GM19025 (cell line): ENCODE results near the gene COMT.

Source experiments
- ATAC-seq: cut with Tn5 transposase; IDR thresholded peaks from one replicate; pipeline ENCODE4 v1.9.1; 2021; ENCODE audit warnings: mild to moderate bottlenecking, low read depth, moderate library complexity; ENCODE audit not compliant: unreplicated experiment

The COMT gene

DNA sequence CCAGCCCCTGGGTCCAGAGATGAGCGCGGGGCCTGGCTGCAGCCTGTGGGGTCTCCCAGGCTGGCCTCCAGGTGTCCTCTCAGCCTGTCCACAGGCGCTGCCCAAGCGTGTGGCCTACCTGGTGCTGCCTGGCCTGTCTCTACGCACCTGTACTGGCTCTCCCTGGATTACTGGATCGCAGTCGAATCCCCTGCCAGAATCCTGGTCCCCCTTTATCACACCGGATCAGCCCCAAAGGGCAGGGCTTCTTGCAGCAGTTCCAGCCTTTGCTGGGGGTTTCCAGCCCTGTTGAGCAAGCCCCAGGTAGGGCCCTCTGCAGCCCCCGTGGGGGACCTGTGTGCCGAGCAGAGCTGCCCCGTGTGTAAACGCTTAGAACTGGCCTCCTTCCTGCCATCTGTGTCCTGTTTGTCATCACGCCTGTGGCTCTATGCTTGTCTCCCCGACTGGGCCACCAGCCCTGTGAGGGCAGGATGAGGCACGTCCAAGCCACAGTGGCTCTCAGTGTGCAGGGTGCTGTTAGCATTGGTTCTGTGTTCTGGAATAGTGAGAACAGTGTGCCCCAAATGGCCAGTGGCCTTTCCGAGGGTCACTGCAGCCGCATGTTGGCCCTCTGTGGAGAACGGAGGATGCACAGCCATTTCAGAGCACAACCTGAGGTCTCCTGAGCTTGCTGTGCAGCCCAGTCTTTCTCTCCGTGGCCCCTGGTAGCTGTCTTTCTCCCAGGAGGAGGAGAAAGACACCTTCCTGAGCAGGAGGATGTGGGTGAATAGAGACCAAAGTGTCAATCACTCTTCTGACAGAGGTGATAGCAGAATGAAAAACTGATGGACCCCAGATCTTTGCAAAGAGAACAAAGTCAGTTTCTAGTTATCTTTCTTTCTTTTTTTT, 13.9 kb downstream of the COMT start:
- no peak for ATAC-seq

DNA sequence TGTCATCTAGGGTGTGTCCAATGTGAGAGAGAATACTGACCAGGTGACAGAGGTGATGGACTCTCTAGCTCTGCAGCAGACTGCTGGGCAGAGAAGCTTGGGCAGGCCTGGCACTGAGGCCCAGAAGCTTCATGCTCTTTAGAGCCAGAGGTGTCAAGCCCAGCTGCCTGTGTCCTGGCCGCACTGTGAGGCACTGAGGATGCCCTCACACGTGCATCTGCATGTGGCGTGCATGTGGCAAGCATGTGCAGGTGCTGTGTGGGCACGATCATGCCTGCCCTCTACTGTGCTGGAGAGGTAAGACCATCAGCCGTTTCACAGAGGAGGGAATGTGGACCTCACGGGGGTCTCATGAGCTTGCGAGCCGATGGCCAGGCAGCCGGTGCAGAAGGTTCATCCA, 15.9 kb downstream of the COMT start:
- no peak for ATAC-seq

GRCh38 chr22:19958083-19959042, 16.8 kb downstream of the COMT start:
- no peak for ATAC-seq

- ATAC-seq = no peak
These were observed 17.5 kb downstream of the COMT start for GRCh38 chr22:19959043-19959586.

DNA sequence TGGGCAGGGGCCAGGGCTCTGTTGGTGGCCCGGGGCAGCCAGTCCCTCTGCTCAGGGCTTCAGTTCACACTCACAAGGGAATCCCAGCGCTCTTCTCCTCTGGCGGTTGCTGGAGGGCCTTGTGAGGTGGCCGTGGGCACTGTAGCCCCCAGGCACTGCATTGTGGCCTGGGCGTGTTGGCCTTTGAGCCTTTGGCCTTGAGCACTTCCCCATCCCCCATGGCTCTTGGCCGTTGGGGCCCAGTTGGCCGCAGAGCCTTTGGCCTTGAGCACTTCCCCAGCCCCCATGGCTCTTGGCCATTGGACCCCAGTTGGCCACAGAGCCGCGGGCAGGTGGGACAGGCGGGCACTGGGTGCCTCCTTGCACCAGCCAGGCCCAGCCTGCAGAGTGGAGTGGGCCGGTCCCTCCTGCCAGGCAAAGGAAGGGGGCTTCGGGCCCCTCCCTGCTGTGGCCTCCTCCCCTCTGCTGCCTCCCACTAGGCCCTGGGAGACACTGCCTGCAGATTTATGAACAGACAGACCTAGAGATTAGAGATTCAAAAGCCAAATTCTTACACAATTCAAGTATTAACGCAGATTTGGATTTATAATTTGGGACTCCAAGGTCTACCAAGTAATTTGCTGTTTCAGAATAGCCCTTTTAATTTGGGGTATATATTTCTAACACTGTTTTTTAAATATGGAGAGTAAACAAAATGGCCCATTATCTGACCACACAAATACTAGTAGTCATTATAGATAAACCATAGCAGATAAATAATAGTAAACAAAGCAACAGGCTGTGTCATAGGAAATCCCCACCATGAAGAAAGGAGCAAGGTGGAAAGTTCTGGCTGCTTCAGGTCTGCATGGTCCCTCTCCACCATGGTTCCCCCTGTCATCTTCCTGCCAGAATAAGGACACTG, 18.3 kb downstream of the COMT start:
- ATAC-seq = no peak

DNA sequence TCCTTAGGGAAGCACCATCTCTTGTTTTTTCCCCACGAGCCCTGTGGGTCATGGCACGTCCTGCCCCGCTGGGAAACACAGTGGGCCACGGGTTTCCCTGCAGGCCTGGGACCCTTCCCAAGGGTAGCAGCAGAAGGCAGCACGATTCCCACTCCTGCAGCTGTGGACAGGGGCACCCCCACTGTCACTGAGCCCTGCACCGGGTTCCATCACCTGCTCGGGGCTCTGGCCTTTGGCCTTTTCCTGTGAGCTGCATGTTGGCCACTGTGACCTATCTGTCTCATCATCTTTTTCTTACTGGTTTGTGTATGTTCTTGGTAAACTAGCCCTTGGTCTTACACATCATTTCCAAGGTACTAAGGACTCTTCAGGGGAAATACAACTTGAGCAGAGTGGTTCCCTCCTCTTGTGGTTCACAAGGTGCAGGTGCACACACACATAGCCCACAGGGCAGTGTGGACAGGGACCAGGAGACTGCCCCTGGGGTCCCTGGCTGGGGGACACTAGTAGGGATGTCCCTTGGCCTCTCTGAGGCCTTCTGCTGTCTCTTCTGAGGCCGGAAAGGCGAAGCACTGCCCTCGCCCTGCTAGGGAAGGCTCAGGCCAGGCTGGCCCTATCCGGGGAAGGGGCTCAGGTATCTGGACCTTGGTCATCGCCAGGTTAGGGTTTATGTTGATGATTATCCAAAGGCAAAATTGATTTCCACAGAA, 19.1 kb downstream of the COMT start:
- no peak for ATAC-seq

DNA sequence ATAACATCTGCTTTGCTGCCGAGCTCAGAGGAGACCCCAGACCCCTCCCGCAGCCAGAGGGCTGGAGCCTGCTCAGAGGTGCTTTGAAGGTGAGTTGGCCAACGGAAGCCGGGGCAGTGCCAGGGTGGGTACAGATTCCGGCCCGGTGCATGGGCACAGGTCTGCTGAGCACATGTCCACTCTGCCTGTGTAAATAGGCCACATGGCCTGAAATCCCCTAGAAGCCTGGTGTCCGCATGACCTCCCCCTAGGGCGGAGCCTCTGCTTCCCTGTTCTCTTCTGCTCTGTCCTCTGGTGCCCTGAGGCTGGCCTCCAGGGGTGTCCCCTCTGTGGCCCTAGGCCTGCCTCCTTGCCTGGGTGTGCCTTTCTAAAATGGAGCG, 19.6 kb downstream of the COMT start:
- no peak for ATAC-seq

GRCh38 chr22:19961868-19962245, 20.3 kb downstream of the COMT start:
- ATAC-seq = no peak

DNA sequence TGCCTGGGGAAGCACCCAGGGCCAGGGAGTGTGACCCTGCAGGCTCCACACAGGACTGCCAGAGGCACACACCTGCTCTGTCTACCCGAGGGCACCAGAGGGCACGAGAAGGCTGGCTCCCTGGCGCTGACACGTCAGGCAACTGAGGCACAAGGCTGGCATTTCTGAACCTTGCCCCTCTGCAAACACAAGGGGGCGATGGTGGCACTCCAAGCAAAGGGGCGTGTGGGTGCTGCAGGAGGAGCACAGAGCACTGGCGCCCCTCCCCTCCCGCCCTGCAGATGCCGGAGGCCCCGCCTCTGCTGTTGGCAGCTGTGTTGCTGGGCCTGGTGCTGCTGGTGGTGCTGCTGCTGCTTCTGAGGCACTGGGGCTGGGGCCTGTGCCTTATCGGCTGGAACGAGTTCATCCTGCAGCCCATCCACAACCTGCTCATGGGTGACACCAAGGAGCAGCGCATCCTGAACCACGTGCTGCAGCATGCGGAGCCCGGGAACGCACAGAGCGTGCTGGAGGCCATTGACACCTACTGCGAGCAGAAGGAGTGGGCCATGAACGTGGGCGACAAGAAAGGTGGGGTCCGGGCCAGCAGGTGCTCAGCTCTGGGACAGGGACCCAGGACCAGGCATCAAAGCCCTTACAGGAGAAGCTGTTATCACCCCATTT, 20.8 kb downstream of the COMT start:
- ATAC-seq = no peak

GRCh38 chr22:19962909-19963806, 21.6 kb downstream of the COMT start:
- no peak for ATAC-seq

GRCh38 chr22:19963863-19964642, 22.5 kb downstream of the COMT start:
- no peak for ATAC-seq

- no peak for ATAC-seq
These were observed 23.3 kb downstream of the COMT start for GRCh38 chr22:19964701-19965386.

- ATAC-seq = no peak
These were observed 24.5 kb downstream of the COMT start for GRCh38 chr22:19965771-19966709.

GRCh38 chr22:19966908-19967750, 25.6 kb downstream of the COMT start:
- no peak for ATAC-seq
